ENCODE data around the gene TCEANC2.

GRCh38 chr1:54069791-54070170 lies 16.4 kb downstream of the TCEANC2 start:
- TF ChIP-seq POLR2A (IDR thresholded peaks at IDR 0.05; ENCODE audit: low read length) (no peak), GATA1 (IDR thresholded peaks at IDR 0.05; ENCODE audit: low read depth, low read length) (no peak)
